ENCODE results near the gene ESAM. TPM values are rescaled to one million over a fixed set of nuclear protein-coding genes. Genes with fewer than 3 reads are reported as not detected.

Gene ESAM
- total RNA-seq, 6 experiments from 2014 or later, result 6.1 to 15.3 (median 9.7) TPM

- TF ChIP-seq POLR2A (IDR thresholded peaks at IDR 0.05) (no peak), CTCF (IDR thresholded peaks at IDR 0.05) (no peak)
- no peaks in the 10 kb centered on the region for H3K27me3 ChIP-seq
- no peak overlapping the region for H3K27ac ChIP-seq
- DNase-seq, result no peak
- intact Hi-C loops (cut with DNase I), result no loop called here
- H3K36me3 ChIP-seq, result no peaks in the 10 kb centered on the region
- H3K4me3 ChIP-seq, result no peak overlapping the region
- no peaks in the 10 kb centered on the region for H3K4me1 ChIP-seq
- ATAC-seq, result no peak
- H3K9me3 ChIP-seq, result no peaks in the 10 kb centered on the region
- whole genome bisulfite sequencing (ENCODE audit: insufficient coverage, low coverage, low lambda C conversion rate, missing lambda C conversion rate), result 66% methylated on average over 2 of the region's 2 CpGs
Measured at GRCh38 chr11:124728134-124728533, 34.0 kb downstream of the ESAM start.

GRCh38 chr11:124727474-124727873 is 34.6 kb downstream of the ESAM start:
- H3K27ac ChIP-seq, result no peak overlapping the region
- 100% methylated on average over 2 of the region's 4 CpGs for WGBS (ENCODE audit: insufficient coverage, low coverage, low lambda C conversion rate, missing lambda C conversion rate)
- ATAC-seq (no peak), DNase-seq (no peak)
- TF ChIP-seq POLR2A (IDR thresholded peaks at IDR 0.05) (no peak), CTCF (IDR thresholded peaks at IDR 0.05) (no peak)
- no peak overlapping the region for H3K4me3 ChIP-seq
- no peaks in the 10 kb centered on the region for H3K36me3 ChIP-seq
- no peaks in the 10 kb centered on the region for H3K9me3 ChIP-seq
- intact Hi-C loops (cut with DNase I), result no loop called here
- H3K4me1 ChIP-seq, result no peaks in the 10 kb centered on the region
- H3K27me3 ChIP-seq, result no peaks in the 10 kb centered on the region

GRCh38 chr11:124725719-124726105 is 36.4 kb downstream of the ESAM start:
- H3K4me3 ChIP-seq, result no peak overlapping the region
- no peaks in the 10 kb centered on the region for H3K36me3 ChIP-seq
- TF ChIP-seq POLR2A (IDR thresholded peaks at IDR 0.05), result no peak
- TF ChIP-seq CTCF (IDR thresholded peaks at IDR 0.05), result no peak
- H3K27me3 ChIP-seq, result no peaks in the 10 kb centered on the region
- ATAC-seq (peak in 1 of 4 donors; percentile 42), DNase-seq (no peak)
- H3K27ac ChIP-seq, result no peak overlapping the region
- H3K9me3 ChIP-seq, result no peaks in the 10 kb centered on the region
- H3K4me1 ChIP-seq, result no peaks in the 10 kb centered on the region
- intact Hi-C loops (cut with DNase I), result no loop called here
- WGBS (ENCODE audit: insufficient coverage, low coverage, low lambda C conversion rate, missing lambda C conversion rate), result 29% methylated on average over 6 of the region's 6 CpGs

GRCh38 chr11:124724979-124725718 is 36.9 kb downstream of the ESAM start:
- intact Hi-C loops (cut with DNase I), result no loop called here
- Histone ChIP-seq H3K27me3 (no peaks in the 10 kb centered on the region), H3K27ac (no peak overlapping the region), H3K4me3 (no peak overlapping the region), H3K36me3 (no peaks in the 10 kb centered on the region), H3K9me3 (no peaks in the 10 kb centered on the region), H3K4me1 (no peaks in the 10 kb centered on the region)
- DNase-seq, result no peak
- TF ChIP-seq CTCF (IDR thresholded peaks at IDR 0.05) (no peak), POLR2A (IDR thresholded peaks at IDR 0.05) (no peak)
- peak; percentile 66 to 91 (median 76) for ATAC-seq
- WGBS (ENCODE audit: insufficient coverage, low coverage, low lambda C conversion rate, missing lambda C conversion rate), result 35% methylated on average over 9 of the region's 14 CpGs

Data from right lobe of liver (tissue), 6 donors.